ES-I3 (cell line): ENCODE data around the gene VLDLR.

Experiments
- H3K36me3 ChIP-seq: 2 replicates; pipeline ENCODE4 v1.6.1; 2013; ENCODE audit warnings: mild to moderate bottlenecking, low read length, control low read depth, moderate library complexity; ENCODE audit not compliant: insufficient read depth
- H3K4me1 ChIP-seq: 2 replicates; pipeline ENCODE4 v1.6.1; 2013; ENCODE audit warnings: mild to moderate bottlenecking, control low read depth, low read length; ENCODE audit not compliant: insufficient read depth
- H3K9ac ChIP-seq: 2 replicates; pipeline ENCODE4 v1.6.1; 2013; ENCODE audit warnings: low read depth, mild to moderate bottlenecking, low read length, moderate library complexity
- H3K9me3 ChIP-seq: 2 replicates; pipeline ENCODE4 v1.6.1; 2013; ENCODE audit warnings: mild to moderate bottlenecking, low read length, moderate library complexity; ENCODE audit not compliant: control insufficient read depth, insufficient read depth

The VLDLR gene

DNA sequence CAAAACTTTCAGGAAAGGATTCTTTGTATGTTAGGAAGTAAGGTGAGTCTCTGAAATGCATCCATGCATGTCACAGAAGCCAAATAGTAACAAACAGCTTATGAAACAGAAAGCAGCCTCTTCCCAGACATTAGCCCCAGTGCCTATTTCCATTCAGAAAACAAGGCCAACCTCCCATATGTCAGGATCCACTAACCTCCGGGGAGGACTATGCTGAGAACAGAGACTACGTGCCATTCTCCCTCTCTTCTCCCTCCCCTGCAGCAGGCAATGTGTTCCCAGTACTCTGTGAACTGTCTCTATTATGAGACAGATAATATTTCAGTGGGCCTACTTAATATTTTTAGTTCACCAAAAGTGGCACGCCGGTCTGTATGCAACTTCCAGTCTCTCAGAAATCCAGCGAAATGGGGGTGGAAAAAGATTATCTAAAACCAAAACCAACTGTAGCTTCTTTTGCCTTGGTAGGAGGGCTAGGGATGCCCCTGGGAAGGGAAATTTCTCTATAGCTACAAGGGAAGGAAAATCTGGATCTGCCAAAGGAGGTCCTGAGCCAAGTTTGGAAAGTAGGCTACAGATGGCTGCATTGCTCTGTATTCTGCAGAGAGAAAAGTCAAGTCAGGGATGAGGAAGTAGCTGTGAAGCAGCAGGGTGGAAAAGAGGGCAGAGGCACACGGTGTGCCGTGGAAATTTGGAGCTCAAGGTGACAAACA is 42.0 kb downstream of the VLDLR start:
- no peak overlapping the region for H3K9ac ChIP-seq
- H3K36me3 ChIP-seq, result peaks cover 4% of the 10 kb centered on the region; the same call in 1 of the 2 replicates
- H3K9me3 ChIP-seq, result peaks cover 5% of the 10 kb centered on the region; the same call in 1 of the 2 replicates
- no peaks in the 10 kb centered on the region for H3K4me1 ChIP-seq

DNA sequence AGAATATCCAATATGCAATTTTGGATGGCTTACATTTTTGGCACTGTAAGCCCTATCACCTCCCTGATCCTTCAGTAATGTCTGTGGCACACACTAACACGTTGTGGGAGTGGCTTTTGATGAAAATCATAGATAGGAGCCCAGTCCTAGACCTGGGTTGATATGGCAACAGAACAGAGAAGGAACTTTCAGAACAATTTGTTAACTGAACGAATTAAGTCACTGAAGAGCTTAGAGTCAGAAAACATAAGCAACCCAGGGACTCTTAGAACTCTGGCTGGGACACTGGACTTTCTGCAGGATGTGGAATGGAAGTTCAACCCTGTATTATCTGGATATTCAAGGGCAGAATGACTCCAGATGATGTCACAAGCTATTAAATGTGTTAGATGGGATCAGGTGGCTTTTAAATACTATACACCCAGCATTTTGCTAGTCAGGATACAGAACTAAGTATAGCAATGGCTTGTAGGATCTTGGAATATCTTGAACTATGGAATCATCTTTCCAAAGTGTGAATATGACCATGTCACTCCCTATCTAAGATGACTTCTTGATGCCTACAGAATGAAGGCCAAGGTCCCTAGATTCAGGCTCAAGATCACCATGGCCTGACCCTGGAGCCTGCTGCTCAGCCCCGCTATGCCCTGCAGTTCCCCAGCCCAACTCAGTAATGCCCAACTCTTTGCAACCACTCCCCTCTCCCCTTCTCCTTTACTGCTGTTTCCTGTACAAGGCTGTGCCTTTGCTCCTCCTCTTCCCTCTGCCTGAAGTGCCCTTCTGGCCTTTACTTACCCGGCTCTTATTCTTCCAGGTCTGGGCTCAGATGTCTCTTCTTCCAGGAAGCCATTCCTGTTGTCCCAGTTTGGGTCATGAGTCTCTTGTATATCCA is 42.8 kb downstream of the VLDLR start:
- H3K9ac ChIP-seq, result no peak overlapping the region
- no peaks in the 10 kb centered on the region for H3K4me1 ChIP-seq
- H3K36me3 ChIP-seq, result no peaks in the 10 kb centered on the region
- peaks cover 5% of the 10 kb centered on the region; the same call in 1 of the 2 replicates for H3K9me3 ChIP-seq

DNA sequence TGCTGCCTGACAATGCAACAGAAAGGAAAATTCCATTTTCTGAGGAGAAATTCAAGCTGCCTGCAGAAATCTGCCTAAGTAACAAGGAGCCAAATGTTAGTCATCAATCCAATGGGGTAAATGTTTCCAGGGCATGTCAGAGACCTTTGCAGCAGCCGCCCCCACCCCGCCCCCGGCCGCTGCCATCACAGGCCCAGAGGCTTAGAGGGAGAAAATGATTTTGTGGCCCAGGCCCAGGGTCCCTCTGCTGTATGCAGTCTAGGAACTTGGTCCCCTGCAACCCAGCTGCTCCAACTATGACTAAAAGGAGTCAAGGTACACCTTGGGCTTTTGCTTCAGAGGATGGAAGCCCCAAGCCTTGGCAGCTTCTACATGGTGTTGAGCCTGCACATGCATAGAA is 45.0 kb downstream of the VLDLR start:
- peaks cover 5% of the 10 kb centered on the region; the same call in 1 of the 2 replicates for H3K9me3 ChIP-seq
- H3K36me3 ChIP-seq, result no peaks in the 10 kb centered on the region
- H3K4me1 ChIP-seq, result no peaks in the 10 kb centered on the region
- no peak overlapping the region for H3K9ac ChIP-seq

DNA sequence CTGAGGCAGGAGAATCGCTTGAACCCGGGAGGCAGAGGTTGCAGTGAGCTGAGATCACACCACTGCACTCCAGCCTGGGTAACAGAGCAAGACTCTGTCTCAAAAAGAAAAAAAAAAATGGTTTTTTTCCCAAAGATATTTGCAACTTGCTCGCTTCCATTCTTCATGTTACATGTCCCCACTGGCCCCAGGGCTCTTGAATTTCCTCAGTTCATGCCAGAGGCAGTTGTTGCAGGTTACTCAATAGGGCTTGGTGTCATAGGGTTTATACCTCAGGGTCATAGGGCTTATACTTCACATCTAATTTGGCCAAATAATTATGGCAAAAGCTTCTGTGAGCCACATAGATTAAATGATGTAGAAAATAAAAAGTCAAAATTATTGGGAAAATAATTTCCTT is 51.6 kb downstream of the VLDLR start:
- Histone ChIP-seq H3K9ac (no peak overlapping the region), H3K4me1 (peaks cover 5% of the 10 kb centered on the region; the same call in 1 of the 2 replicates), H3K36me3 (no peaks in the 10 kb centered on the region), H3K9me3 (no peaks in the 10 kb centered on the region)

DNA sequence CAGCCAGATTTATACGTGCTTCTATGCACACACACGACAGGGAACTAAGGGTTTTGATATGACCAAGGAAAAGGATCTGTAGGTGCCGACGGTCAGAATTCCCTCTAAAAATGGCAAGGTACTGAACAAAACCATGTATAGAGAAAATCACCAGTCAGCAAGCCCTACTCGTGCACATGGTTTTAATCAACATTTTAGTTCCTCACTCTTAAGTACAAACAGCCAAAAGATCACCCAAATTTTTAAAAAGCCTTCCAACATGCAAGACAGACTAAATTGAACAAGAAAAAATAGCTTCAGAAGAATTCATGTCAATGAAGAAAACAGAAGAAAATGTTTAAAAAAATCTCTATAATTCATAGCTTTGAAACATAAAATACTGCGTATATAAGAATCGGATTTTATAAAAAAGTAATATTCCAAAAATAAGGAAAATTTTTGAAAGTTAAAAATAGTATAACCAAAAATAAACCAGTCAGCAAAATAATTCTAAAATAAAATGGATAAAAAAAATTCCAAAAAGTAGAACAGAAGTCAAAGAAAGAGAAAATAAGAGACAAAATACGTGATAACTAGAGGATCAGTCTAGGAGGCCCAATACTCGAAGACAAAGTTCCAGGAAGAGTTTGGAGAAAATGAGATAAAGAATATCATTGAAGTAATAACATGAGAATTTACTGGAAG is 52.7 kb downstream of the VLDLR start:
- no peak overlapping the region for H3K9ac ChIP-seq
- peaks cover 8% of the 10 kb centered on the region; the same call in 1 of the 2 replicates for H3K4me1 ChIP-seq
- no peaks in the 10 kb centered on the region for H3K36me3 ChIP-seq
- H3K9me3 ChIP-seq, result no peaks in the 10 kb centered on the region

DNA sequence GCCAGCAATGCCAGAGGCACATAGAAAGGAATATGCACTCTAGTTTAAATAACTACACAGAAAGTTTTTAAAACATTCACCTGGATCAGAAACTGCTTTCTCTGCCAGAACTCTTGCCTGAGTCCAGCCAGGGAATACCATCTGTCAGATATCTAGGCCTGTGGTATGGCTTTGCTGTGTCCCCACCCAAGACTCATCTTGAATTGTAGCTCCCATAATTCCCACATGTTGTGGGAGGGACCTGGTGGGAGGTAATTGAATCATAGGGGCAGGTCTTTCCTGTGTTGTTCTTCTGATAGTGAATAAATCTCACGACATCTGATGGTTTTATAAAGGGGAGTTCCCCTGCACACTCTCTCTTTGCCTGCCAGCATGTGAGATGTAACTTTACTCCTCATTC is 54.2 kb downstream of the VLDLR start:
- peaks cover 8% of the 10 kb centered on the region; the same call in 1 of the 2 replicates for H3K4me1 ChIP-seq
- no peaks in the 10 kb centered on the region for H3K36me3 ChIP-seq
- H3K9me3 ChIP-seq, result no peaks in the 10 kb centered on the region
- H3K9ac ChIP-seq, result no peak overlapping the region

DNA sequence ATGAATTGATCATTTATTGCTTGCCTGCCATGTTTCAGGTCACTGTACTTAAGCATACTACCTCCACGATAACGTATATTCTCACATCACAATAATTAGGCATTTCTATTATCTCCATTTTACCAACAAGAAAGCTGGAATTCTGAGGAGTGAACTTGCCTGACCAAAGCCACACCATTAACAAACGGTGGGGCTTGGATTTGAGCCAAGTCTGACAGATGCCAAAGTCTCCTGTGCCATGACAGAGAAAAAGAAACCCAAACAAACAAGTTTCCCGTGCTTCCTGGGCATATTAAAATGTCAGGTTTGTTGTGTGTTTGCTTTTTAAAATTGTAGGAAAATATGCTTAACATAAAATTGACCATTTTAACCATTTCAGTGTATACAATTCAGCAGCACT is 54.9 kb downstream of the VLDLR start:
- Histone ChIP-seq H3K4me1 (peaks cover 8% of the 10 kb centered on the region; the same call in 1 of the 2 replicates), H3K9me3 (no peaks in the 10 kb centered on the region), H3K9ac (no peak overlapping the region), H3K36me3 (no peaks in the 10 kb centered on the region)

DNA sequence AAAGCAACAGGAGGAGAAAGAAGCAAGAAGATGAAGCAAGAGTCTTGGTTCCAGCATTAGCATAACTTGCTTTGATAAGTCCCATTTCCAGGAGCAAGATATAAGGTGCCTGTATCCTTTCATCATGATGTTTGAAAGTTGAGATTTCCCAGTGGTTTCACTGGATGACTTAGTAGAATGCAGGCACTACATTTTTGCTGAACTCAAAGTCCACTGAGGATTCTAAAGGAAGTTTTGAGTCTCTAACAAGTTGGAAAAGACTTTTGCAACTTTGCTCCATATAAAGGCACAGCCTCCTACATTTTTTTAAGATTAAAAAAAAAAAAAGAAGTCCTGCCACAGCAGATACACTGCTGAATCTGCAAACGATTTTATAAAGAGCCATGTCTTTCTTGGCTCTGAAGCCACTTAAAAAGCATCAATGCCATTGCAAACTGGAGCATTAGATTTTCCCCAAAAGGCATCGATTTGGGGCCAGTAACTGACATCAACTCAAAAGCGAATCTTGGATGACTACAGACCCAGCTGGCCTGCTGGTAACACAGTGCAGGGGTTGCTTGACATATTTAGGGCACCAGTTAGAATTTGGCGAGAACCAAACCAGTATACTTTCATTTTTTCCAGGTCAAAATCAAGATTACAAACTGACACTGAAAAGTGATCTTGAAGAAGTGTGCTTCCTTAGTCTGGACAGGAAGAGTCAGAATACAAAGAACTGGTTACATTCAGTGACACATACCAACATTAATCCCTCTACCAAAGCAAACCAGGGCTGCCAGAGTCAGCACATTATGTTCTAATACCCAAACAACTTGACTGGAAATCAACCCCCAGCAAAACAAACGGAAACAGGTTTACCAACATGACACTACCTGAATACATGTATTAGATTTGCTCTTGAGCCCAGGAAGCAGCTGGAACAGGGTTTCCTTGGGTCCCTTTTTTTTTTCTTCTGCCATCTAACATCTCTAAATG is 56.6 kb downstream of the VLDLR start:
- H3K4me1 ChIP-seq, result peaks cover 8% of the 10 kb centered on the region; the same call in 1 of the 2 replicates
- no peaks in the 10 kb centered on the region for H3K36me3 ChIP-seq
- no peak overlapping the region for H3K9ac ChIP-seq
- no peaks in the 10 kb centered on the region for H3K9me3 ChIP-seq

DNA sequence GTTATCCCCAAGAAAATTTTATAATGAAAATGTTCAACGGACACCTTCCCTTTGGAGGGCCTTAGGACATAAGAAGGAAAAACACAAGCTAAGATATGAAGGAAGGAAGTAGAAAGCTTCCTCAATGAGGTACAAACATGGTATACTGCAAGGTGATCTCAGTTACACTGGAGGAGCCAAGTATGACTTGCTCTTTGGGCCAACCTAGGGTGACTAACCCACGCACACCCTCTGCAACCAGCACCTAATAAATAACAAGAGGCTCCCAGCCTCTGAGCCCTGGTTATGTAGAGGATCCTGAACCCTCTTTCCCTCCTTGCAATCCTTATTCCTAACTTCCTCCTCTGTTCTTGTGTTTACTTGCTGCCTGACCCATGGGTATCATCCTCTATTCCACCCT is 57.4 kb downstream of the VLDLR start:
- Histone ChIP-seq H3K9me3 (no peaks in the 10 kb centered on the region), H3K36me3 (no peaks in the 10 kb centered on the region), H3K4me1 (peaks cover 8% of the 10 kb centered on the region; the same call in 1 of the 2 replicates), H3K9ac (no peak overlapping the region)

DNA sequence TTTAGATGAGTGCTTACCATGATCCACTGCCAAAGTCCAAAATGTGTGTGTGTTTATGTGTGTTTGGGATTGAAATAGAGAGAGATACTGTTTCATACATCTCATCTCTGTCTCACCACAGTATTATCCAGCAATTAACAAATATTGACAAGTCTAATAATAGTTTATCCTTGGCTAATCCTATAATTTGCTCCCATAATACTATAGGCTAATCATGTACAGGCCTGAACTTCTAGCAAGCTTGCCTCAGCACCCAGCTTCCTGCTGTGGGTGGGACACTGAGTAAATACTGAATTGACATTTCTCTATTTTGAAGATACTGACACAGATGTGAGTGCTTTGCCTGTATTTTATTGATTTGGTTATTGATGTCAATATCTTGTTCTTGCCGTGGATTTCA is 60.4 kb downstream of the VLDLR start:
- H3K9ac ChIP-seq, result no peak overlapping the region
- H3K36me3 ChIP-seq, result no peaks in the 10 kb centered on the region
- peaks cover 11% of the 10 kb centered on the region; the same call in 1 of the 2 replicates for H3K4me1 ChIP-seq
- H3K9me3 ChIP-seq, result no peaks in the 10 kb centered on the region

DNA sequence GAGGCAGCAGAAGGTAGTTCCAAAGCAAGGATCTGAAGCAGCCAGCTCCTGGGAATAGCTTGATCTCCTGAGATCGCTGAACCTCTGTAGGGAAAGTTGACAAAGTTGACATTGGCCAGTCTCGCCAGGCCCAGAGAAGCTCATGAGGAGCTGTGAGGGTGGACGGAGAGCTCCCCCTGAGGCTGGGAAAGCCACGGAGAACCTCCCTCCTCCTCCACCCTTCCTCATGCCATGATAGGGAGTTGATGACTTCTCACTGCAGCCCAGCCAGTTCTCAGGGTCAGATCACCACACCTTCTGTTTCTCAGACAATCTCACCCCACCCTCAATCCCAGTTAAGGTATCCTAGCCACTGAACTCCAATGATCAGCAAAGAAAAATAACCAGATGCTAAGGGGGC is 65.3 kb downstream of the VLDLR start:
- peaks cover 3% of the 10 kb centered on the region for H3K36me3 ChIP-seq
- H3K4me1 ChIP-seq, result peaks cover 4% of the 10 kb centered on the region; the same call in 1 of the 2 replicates
- no peaks in the 10 kb centered on the region for H3K9me3 ChIP-seq

DNA sequence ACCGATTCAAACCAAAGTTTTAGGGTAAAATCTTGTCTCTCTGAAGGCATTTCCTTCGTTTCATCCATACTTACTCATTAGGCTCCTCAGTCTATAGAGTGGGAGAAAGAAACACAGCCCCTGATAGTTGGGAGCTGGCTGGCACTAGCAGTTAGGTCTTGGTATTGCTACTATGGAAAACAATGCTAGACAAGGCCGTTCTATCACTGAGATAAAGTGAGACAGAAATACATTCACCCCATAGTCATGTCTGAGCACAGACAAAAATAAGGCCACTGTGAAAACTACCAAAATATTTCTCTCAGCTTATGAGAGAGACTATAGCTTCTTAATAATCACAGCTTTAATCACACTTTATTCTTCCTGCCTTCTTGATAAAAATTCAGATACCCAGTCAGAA is 67.0 kb downstream of the VLDLR start:
- H3K36me3 ChIP-seq, result peaks cover 3% of the 10 kb centered on the region
- peaks cover 4% of the 10 kb centered on the region; the same call in 1 of the 2 replicates for H3K4me1 ChIP-seq
- H3K9ac ChIP-seq, result no peak overlapping the region
- no peaks in the 10 kb centered on the region for H3K9me3 ChIP-seq

More for the DNA sequence above, 65.3 kb downstream of the VLDLR start:
- H3K9ac ChIP-seq, result no peak overlapping the region

DNA sequence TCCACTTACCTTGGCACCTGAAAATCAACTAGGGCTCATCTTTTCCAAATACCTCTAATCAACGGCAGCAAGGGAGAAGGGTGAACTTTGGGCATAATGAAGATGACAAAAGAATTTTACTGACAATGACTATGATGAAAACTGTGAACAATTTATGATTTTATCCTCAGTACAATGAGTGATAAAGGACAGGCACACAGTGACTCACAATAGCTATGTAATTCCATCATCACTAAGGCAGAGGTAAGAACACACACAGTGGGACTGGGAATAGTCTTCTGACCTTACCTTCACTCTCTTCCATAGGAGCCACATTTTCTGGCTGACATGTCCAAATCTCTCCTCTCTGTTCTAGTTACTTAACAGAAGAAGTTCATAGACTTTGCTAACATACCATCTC is 69.6 kb downstream of the VLDLR start:
- Histone ChIP-seq H3K9ac (no peak overlapping the region), H3K4me1 (peaks cover 4% of the 10 kb centered on the region; the same call in 1 of the 2 replicates), H3K36me3 (peaks cover 3% of the 10 kb centered on the region), H3K9me3 (no peaks in the 10 kb centered on the region)
